Ishikawa (cell line): ENCODE measurements around the gene HMGB1.
A peak's percentile ranks its signal among the peaks of the same experiment; 100 is the strongest.

Experiments used
- CEBPB ChIP-seq: IDR thresholded peaks from 2 replicates; pipeline ENCODE4 v1.6.1; 2012
- CREB1 ChIP-seq: IDR thresholded peaks from 2 replicates; pipeline ENCODE4 v1.6.1; 2012; ENCODE audit warnings: low read depth
- EGR1 ChIP-seq: IDR thresholded peaks from 2 replicates; pipeline ENCODE4 v1.6.1; 2012
- EP300 ChIP-seq: IDR thresholded peaks from 2 replicates; pipeline ENCODE4 v1.6.1; 2012; ENCODE audit warnings: borderline replicate concordance
- FOXM1 ChIP-seq: IDR thresholded peaks from 2 replicates; pipeline ENCODE4 v1.6.1; 2012; ENCODE audit warnings: low read depth, borderline replicate concordance
- NFIC ChIP-seq: IDR thresholded peaks from 2 replicates; pipeline ENCODE4 v1.6.1; 2012
- RAD21 ChIP-seq: IDR thresholded peaks from 2 replicates; pipeline ENCODE4 v1.6.1; 2012; ENCODE audit warnings: low read depth
- TAF1 ChIP-seq: IDR thresholded peaks from 2 replicates; pipeline ENCODE4 v1.6.1; 2012; ENCODE audit warnings: low read depth, mild to moderate bottlenecking
- TCF12 ChIP-seq: IDR thresholded peaks from 2 replicates; pipeline ENCODE4 v1.6.1; 2012; ENCODE audit warnings: low read depth
- TEAD4 ChIP-seq: IDR thresholded peaks from 2 replicates; pipeline ENCODE4 v1.6.1; 2012
- YY1 ChIP-seq: IDR thresholded peaks from 2 replicates; pipeline ENCODE4 v1.6.1; 2012; ENCODE audit warnings: low read depth
- ZBTB7A ChIP-seq: IDR thresholded peaks from 2 replicates; pipeline ENCODE4 v1.6.1; 2012; ENCODE audit warnings: low read depth
- TF ChIP-seq, protein P1 (sequence below): IDR thresholded peaks from 2 replicates; pipeline ENCODE4 v1.6.1; 2012
- TF ChIP-seq, protein P2 (sequence below): IDR thresholded peaks from 2 replicates; pipeline ENCODE4 v1.6.1; 2012
- TF ChIP-seq, protein P3 (sequence below): IDR thresholded peaks from 2 replicates; pipeline ENCODE4 v1.6.1; 2012; ENCODE audit warnings: low read depth, mild to moderate bottlenecking

The HMGB1 gene

GRCh38 chr13:30429235-30429634, 36.5 kb downstream of the HMGB1 start:
- TF ChIP-seq CEBPB (no peak), TEAD4 (no peak), FOXM1 (no peak), EP300 (no peak), EGR1 (no peak)

DNA sequence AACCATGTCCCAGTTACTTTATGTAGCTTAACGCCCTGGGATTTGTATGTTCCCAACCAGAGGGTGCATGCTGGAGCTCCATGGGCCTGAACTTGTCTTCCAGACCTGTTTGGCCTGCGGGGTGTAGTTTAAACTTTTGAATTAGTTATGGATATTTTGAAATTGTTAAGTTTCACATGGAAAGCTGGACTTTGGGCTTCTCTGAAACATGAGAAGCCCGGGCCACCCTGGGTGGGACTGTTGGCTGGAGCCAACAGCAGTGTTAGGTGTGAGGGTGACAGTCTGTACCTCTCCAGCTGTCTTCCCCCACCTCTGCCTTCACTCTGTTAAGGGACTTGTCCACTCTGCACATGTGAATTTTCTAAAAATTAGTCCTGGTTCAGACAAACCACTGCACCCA, 41.8 kb downstream of the HMGB1 start:
- TF ChIP-seq TEAD4, result no peak
- no peak for TF ChIP-seq CREB1
- TF ChIP-seq, protein P1, sequence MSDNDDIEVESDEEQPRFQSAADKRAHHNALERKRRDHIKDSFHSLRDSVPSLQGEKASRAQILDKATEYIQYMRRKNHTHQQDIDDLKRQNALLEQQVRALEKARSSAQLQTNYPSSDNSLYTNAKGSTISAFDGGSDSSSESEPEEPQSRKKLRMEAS, result no peak
- TF ChIP-seq ZBTB7A, result no peak
- TF ChIP-seq EGR1, result no peak
- TF ChIP-seq TCF12, result no peak
- TF ChIP-seq, protein P2, sequence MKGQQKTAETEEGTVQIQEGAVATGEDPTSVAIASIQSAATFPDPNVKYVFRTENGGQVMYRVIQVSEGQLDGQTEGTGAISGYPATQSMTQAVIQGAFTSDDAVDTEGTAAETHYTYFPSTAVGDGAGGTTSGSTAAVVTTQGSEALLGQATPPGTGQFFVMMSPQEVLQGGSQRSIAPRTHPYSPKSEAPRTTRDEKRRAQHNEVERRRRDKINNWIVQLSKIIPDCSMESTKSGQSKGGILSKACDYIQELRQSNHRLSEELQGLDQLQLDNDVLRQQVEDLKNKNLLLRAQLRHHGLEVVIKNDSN, result no peak
- no peak for TF ChIP-seq TAF1
- TF ChIP-seq EP300, result no peak
- TF ChIP-seq, protein P3, sequence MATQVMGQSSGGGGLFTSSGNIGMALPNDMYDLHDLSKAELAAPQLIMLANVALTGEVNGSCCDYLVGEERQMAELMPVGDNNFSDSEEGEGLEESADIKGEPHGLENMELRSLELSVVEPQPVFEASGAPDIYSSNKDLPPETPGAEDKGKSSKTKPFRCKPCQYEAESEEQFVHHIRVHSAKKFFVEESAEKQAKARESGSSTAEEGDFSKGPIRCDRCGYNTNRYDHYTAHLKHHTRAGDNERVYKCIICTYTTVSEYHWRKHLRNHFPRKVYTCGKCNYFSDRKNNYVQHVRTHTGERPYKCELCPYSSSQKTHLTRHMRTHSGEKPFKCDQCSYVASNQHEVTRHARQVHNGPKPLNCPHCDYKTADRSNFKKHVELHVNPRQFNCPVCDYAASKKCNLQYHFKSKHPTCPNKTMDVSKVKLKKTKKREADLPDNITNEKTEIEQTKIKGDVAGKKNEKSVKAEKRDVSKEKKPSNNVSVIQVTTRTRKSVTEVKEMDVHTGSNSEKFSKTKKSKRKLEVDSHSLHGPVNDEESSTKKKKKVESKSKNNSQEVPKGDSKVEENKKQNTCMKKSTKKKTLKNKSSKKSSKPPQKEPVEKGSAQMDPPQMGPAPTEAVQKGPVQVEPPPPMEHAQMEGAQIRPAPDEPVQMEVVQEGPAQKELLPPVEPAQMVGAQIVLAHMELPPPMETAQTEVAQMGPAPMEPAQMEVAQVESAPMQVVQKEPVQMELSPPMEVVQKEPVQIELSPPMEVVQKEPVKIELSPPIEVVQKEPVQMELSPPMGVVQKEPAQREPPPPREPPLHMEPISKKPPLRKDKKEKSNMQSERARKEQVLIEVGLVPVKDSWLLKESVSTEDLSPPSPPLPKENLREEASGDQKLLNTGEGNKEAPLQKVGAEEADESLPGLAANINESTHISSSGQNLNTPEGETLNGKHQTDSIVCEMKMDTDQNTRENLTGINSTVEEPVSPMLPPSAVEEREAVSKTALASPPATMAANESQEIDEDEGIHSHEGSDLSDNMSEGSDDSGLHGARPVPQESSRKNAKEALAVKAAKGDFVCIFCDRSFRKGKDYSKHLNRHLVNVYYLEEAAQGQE, result no peak
- TF ChIP-seq YY1, result no peak
- TF ChIP-seq CEBPB, result no peak
- TF ChIP-seq NFIC, result no peak

- TF ChIP-seq, protein P1, result peak; percentile 30; the same call in 1 of the 2 replicates
- TF ChIP-seq, protein P3, result no peak
- TF ChIP-seq TAF1 (peak; percentile 44; the same call in 1 of the 2 replicates), CEBPB (no peak)
These were observed 43.5 kb downstream of the HMGB1 start, which contains the start of gene UBE2L5 for GRCh38 chr13:30422054-30422839. TSS of gene UBE2L5 (plus strand) at chr13:30422493. CDS start at chr13:30427991, 5,498 bp downstream.

- TF ChIP-seq NFIC (no peak), YY1 (no peak), RAD21 (0 out of 2 replicates have a peak, but pooled peaks have one; percentile 9), EP300 (no peak), CEBPB (no peak), TEAD4 (0 out of 2 replicates have a peak, but pooled peaks have one; percentile 5), TAF1 (0 out of 2 replicates have a peak, but pooled peaks have one; percentile 18)
- TF ChIP-seq, protein P1, result peak; percentile 61
- TF ChIP-seq, protein P2, result no peak
These were observed 44.4 kb downstream of the HMGB1 start for GRCh38 chr13:30421093-30422053.

DNA sequence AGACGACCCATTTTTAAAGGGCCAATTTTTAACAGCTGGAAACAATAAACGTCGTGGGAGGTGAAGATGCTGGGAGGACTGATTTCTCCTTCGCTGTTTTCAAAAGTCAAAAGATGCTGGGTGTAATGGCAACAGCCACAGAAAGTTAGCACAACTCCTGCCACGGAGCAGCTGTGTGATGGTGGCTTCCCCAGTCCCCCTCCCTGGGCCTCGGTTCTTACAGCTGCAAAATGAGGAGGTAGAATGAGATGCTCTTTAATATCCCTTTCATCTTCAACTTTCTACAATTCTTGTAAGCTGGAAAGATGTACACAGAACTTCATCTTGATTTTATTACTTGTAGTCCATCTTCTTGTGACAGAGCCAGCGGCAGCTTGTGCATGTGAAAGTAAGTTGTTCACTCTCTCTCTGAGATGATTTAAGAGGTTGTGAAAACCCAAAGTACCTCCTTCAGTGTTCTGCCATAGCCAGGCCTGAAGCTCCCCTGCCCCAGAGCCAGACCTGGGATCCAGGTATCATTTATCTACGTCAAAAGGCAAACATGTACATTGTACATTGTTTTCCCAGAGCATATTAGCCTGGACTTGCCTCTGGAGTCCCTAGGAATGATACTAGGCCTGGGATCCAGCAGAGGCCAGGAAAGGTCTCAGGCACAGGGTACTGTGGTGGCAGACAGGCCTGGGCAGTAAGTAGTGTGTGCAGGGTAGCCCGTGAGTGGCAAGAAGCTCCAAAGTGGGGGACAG, 46.8 kb downstream of the HMGB1 start:
- TF ChIP-seq ZBTB7A (no peak), TAF1 (no peak), RAD21 (no peak), FOXM1 (no peak), CREB1 (no peak), CEBPB (no peak), EGR1 (no peak), TCF12 (no peak)
- TF ChIP-seq, protein P1, result no peak
